GM21423 (cell line): ENCODE results near the gene PDILT.
"Not testable (repeated sequence)": the region's sequence is repeated elsewhere in the genome, so short reads cannot be mapped to it uniquely, and the experiment has no call there.

Experiments
- ATAC-seq: cut with Tn5 transposase; IDR thresholded peaks from one replicate; pipeline ENCODE4 v1.9.1; 2021; ENCODE audit warnings: mild to moderate bottlenecking, moderate library complexity; ENCODE audit not compliant: unreplicated experiment

Gene PDILT

GRCh38 chr16:20323591-20324117 is 80.9 kb downstream of the PDILT start:
- no peak for ATAC-seq

GRCh38 chr16:20322696-20323095 is 81.8 kb downstream of the PDILT start:
- no peak for ATAC-seq

- no peak for ATAC-seq
These were observed 82.9 kb downstream of the PDILT start for GRCh38 chr16:20321671-20322070.

- not testable (repeated sequence) for ATAC-seq
These were observed 83.5 kb downstream of the PDILT start for GRCh38 chr16:20321051-20321450.

GRCh38 chr16:20320592-20320991 is 83.9 kb downstream of the PDILT start:
- no peak for ATAC-seq

- no peak for ATAC-seq
These were observed 84.4 kb downstream of the PDILT start for GRCh38 chr16:20320178-20320577.

- ATAC-seq, result no peak
These were observed 85.1 kb downstream of the PDILT start for GRCh38 chr16:20319406-20319805.

- no peak for ATAC-seq
These were observed 86.1 kb downstream of the PDILT start for GRCh38 chr16:20318437-20318836.

- no peak for ATAC-seq
These were observed 86.5 kb downstream of the PDILT start for GRCh38 chr16:20318006-20318405.

- no peak for ATAC-seq
These were observed 87.4 kb downstream of the PDILT start for GRCh38 chr16:20317117-20317516.

- ATAC-seq, result no peak
These were observed 87.8 kb downstream of the PDILT start for GRCh38 chr16:20316715-20317114.

GRCh38 chr16:20315764-20316163 is 88.8 kb downstream of the PDILT start:
- no peak for ATAC-seq

GRCh38 chr16:20314575-20314974 is 90.0 kb downstream of the PDILT start:
- ATAC-seq, result no peak

- no peak for ATAC-seq
These were observed 90.8 kb downstream of the PDILT start for GRCh38 chr16:20313741-20314140.

- ATAC-seq, result not testable (repeated sequence)
These were observed 91.9 kb downstream of the PDILT start for GRCh38 chr16:20312536-20313095.

GRCh38 chr16:20311548-20311947 is 93.0 kb downstream of the PDILT start:
- no peak for ATAC-seq

GRCh38 chr16:20310421-20311395 is 93.8 kb downstream of the PDILT start:
- ATAC-seq, result no peak

GRCh38 chr16:20309786-20310185 is 94.8 kb downstream of the PDILT start:
- ATAC-seq, result no peak
